ENCODE results near the gene PLCG2. TPM values are rescaled to one million over a fixed set of nuclear protein-coding genes. Genes with fewer than 3 reads are reported as not detected.
"Not testable (repeated sequence)": the region's sequence is repeated elsewhere in the genome, so short reads cannot be mapped to it uniquely, and the experiment has no call there.

PLCG2 gene
- total RNA-seq, 1 experiment from 2014 or later = 3.9 TPM

GRCh38 chr16:81937305-81938038 is 158.4 kb downstream of the PLCG2 start:
- in situ Hi-C loops (cut with HindIII; ENCODE audit: low pct_unique_long_range_greater_than_20kb, low sequenced_read_pairs) = no loop called here
- no peak for DNase-seq (ENCODE audit: low read depth)

- DNase-seq (ENCODE audit: low read depth) = no peak
- in situ Hi-C loops (cut with HindIII; ENCODE audit: low pct_unique_long_range_greater_than_20kb, low sequenced_read_pairs) = no loop called here
These were observed 159.5 kb downstream of the PLCG2 start for GRCh38 chr16:81938326-81939163.

- in situ Hi-C loops (cut with HindIII; ENCODE audit: low pct_unique_long_range_greater_than_20kb, low sequenced_read_pairs) = no loop called here
- DNase-seq (ENCODE audit: low read depth) = no peak
These were observed 160.3 kb downstream of the PLCG2 start for GRCh38 chr16:81939164-81940056.

- peak; percentile 38 for DNase-seq (ENCODE audit: low read depth)
- in situ Hi-C loops (cut with HindIII; ENCODE audit: low pct_unique_long_range_greater_than_20kb, low sequenced_read_pairs) = no loop called here
These were observed 161.9 kb downstream of the PLCG2 start for GRCh38 chr16:81940781-81941560.

GRCh38 chr16:81942007-81942601 is 163.0 kb downstream of the PLCG2 start:
- DNase-seq (ENCODE audit: low read depth) = no peak
- in situ Hi-C loops (cut with HindIII; ENCODE audit: low pct_unique_long_range_greater_than_20kb, low sequenced_read_pairs) = no loop called here

GRCh38 chr16:81945665-81946064 is 166.6 kb downstream of the PLCG2 start:
- DNase-seq (ENCODE audit: low read depth) = no peak
- in situ Hi-C loops (cut with HindIII; ENCODE audit: low pct_unique_long_range_greater_than_20kb, low sequenced_read_pairs) = no loop called here

- in situ Hi-C loops (cut with HindIII; ENCODE audit: low pct_unique_long_range_greater_than_20kb, low sequenced_read_pairs) = no loop called here
- no peak for DNase-seq (ENCODE audit: low read depth)
These were observed 167.1 kb downstream of the PLCG2 start for GRCh38 chr16:81946206-81946605.

- in situ Hi-C loops (cut with HindIII; ENCODE audit: low pct_unique_long_range_greater_than_20kb, low sequenced_read_pairs) = no loop called here
- DNase-seq (ENCODE audit: low read depth) = no peak
These were observed 172.5 kb downstream of the PLCG2 start for GRCh38 chr16:81951564-81951963.

GRCh38 chr16:81956213-81956948 is 177.3 kb downstream of the PLCG2 start:
- in situ Hi-C loops (cut with HindIII; ENCODE audit: low pct_unique_long_range_greater_than_20kb, low sequenced_read_pairs) = no loop called here
- DNase-seq (ENCODE audit: low read depth) = no peak

GRCh38 chr16:81964808-81965207 is 185.7 kb downstream of the PLCG2 start:
- in situ Hi-C loops (cut with HindIII; ENCODE audit: low pct_unique_long_range_greater_than_20kb, low sequenced_read_pairs) = no loop called here
- no peak for DNase-seq (ENCODE audit: low read depth)

- DNase-seq (ENCODE audit: low read depth) = no peak
- in situ Hi-C loops (cut with HindIII; ENCODE audit: low pct_unique_long_range_greater_than_20kb, low sequenced_read_pairs) = no loop called here
These were observed 188.3 kb downstream of the PLCG2 start for GRCh38 chr16:81967358-81967757.

GRCh38 chr16:81971853-81972252 is 192.8 kb downstream of the PLCG2 start:
- in situ Hi-C loops (cut with HindIII; ENCODE audit: low pct_unique_long_range_greater_than_20kb, low sequenced_read_pairs) = no loop called here
- no peak for DNase-seq (ENCODE audit: low read depth)

GRCh38 chr16:81973737-81974136 is 194.6 kb downstream of the PLCG2 start:
- DNase-seq (ENCODE audit: low read depth) = no peak
- in situ Hi-C loops (cut with HindIII; ENCODE audit: low pct_unique_long_range_greater_than_20kb, low sequenced_read_pairs) = no loop called here

- DNase-seq (ENCODE audit: low read depth) = no peak
- in situ Hi-C loops (cut with HindIII; ENCODE audit: low pct_unique_long_range_greater_than_20kb, low sequenced_read_pairs) = no loop called here
These were observed 196.5 kb downstream of the PLCG2 start for GRCh38 chr16:81975637-81976036.

GRCh38 chr16:81977335-81977942 is 198.3 kb downstream of the PLCG2 start:
- DNase-seq (ENCODE audit: low read depth); in situ Hi-C loops (cut with HindIII; ENCODE audit: low pct_unique_long_range_greater_than_20kb, low sequenced_read_pairs): not testable (repeated sequence)

- DNase-seq (ENCODE audit: low read depth) = no peak
These were observed 208.0 kb downstream of the PLCG2 start for GRCh38 chr16:81987121-81987520.

GRCh38 chr16:81987706-81988105 is 208.6 kb downstream of the PLCG2 start:
- DNase-seq (ENCODE audit: low read depth) = no peak
- in situ Hi-C loops (cut with HindIII; ENCODE audit: low pct_unique_long_range_greater_than_20kb, low sequenced_read_pairs) = no loop called here

More at GRCh38 chr16:81987121-81987520, 208.0 kb downstream of the PLCG2 start:
- in situ Hi-C loops (cut with HindIII; ENCODE audit: low pct_unique_long_range_greater_than_20kb, low sequenced_read_pairs) = no loop called here

Data from Caki2 (cell line).